GM10266 (cell line): ENCODE data around the gene FKBP7.

Experiments
- DNase-seq: peaks from one replicate; pipeline ENCODE4 v3.0.0; 2012; ENCODE audit errors: extremely low spot score
- TF ChIP-seq, protein P1 (sequence below): IDR thresholded peaks from 2 replicates; pipeline ENCODE4 v1.5.1; 2012; ENCODE audit warnings: mild to moderate bottlenecking, low read depth; ENCODE audit not compliant: control insufficient read depth, insufficient read depth; ENCODE audit errors: missing control alignments

FKBP7 gene

DNA sequence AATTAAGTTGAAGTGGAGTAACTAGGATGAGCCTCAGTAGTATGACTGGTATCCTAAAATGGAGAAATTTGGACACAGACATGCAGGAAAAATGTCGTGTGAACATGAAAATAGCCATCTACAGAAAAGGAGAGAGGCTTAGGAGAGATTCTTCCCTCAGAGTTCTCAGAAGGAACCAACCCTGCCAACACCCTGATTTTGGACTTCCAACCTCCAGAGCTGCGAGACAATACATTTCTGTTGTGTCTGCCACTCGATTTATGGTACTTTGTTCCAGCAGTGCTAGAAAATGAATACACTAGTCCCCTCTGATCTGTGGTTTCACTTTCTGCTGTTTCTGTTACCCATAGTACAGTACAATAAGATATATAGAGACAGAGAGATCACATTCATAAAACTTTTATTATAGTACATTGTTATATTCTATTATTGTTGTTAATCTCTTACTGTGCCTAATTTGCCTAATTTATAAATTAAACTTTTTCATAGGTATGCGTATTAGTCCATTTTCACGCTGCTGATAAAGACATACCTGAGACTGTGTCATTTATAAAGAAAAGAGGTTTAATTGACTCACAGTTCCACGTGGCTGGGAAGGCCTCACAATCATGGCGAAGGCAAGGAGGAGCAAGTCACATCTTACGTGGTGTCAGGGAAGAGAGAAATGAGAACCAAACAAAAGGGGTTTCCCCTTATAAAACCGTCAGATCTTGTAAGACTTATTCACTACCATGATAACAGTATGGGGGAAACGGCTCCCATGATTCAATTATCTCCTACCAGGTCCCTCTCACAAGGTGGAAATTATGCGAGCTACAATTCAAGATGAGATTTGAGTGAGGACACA, 43.1 kb upstream of the FKBP7 start:
- TF ChIP-seq, protein P1, sequence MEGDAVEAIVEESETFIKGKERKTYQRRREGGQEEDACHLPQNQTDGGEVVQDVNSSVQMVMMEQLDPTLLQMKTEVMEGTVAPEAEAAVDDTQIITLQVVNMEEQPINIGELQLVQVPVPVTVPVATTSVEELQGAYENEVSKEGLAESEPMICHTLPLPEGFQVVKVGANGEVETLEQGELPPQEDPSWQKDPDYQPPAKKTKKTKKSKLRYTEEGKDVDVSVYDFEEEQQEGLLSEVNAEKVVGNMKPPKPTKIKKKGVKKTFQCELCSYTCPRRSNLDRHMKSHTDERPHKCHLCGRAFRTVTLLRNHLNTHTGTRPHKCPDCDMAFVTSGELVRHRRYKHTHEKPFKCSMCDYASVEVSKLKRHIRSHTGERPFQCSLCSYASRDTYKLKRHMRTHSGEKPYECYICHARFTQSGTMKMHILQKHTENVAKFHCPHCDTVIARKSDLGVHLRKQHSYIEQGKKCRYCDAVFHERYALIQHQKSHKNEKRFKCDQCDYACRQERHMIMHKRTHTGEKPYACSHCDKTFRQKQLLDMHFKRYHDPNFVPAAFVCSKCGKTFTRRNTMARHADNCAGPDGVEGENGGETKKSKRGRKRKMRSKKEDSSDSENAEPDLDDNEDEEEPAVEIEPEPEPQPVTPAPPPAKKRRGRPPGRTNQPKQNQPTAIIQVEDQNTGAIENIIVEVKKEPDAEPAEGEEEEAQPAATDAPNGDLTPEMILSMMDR, result no peak

DNA sequence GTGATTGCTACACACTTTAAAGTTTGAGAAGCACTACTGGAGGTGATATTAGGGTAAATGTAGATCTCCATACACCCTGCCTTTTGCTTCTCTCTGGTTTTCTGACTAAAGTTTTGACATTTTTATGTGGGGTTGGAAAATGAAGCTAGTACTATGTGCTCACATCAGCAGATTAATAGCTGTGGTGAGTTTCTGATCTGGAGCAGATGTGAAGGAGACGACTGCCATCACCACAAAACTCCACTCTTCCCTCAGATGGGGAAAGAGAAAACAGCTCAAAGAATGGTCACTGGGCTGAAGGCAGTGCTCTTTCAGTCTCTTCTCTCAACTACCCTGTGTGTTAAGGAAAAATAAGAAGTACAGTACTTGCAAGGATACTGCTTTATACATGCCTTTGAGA, 39.1 kb upstream of the FKBP7 start:
- TF ChIP-seq, protein P1, result no peak
- no peak for DNase-seq

More for the DNA sequence above, 43.1 kb upstream of the FKBP7 start:
- no peak for DNase-seq

DNA sequence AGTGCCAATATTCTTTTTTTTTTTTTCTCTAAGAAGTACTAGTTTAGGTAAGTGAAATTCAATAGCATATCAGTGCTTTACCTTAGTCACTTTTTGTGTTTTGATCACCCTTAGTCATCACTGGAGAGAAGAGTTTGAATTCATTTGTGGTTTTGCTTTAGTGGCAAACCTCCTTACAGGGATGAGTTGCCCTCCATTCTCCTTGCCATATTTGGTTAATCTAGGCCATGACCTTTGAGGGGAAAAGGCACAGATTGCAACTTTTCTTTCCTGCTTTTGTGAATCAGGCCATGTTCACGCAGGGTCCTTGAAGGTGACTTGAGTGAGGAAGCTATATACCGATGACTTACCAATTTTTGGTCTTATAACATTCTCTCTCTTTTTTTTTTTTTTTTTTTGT, 36.3 kb upstream of the FKBP7 start:
- no peak for DNase-seq
- TF ChIP-seq, protein P1, result no peak

DNA sequence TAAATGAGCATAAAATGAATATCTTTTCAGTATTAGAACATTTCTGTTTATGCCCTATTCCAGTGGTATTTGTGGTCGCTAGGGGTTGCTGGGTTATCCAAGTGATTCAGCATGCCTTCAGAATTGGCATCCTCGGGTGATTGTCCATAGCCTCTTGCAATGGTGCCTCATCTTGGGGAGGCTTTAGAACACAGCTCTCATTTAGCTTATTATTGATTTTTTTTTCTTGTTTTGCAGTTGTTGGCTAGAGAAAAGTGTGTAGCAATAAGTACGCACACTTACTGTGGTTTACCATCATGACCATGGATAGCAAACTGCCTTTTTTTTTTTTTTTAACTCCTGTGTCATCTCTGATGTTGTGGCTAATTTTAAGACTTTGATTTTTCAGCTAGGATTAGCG, 35.5 kb upstream of the FKBP7 start:
- DNase-seq, result no peak

DNA sequence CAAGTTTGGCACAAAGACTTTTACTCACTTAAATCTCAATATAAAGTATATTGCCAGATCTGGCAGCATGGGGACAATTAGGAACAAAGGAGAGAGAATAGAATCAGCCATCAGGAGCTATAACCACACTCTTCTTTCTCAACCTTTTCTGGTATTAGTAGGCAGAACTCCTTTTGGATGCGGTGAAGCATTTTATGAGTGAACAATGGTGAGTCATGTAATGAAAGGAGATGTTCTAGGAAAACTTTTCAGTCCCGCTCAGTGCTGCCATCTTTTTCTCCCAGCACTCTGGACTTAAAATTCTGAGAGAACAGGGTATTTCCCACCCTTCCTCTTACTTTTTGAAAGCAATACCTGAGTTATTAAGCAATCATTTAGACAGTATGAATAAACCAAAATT, 34.1 kb upstream of the FKBP7 start:
- TF ChIP-seq, protein P1, result no peak
- DNase-seq, result no peak

More for the DNA sequence above, 35.5 kb upstream of the FKBP7 start:
- TF ChIP-seq, protein P1, result no peak

DNA sequence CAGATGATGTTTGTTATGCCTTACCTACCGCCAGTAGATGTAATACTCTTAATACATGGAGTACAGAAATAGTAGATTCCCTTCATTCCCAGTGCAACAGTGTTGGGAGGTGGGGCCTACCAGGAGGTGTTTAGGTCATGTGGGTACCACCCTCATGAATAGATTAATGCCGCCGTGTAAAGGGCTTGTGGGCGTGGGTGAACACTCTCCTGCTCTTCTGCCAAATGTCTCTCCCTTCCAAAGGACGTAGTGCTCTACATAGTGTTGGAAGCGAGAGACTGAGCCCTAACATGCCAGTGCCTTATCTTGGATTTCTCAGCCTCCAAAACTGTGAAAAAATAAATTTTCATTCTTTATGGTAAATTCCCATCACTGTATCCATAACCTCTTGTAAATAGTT, 32.0 kb upstream of the FKBP7 start:
- TF ChIP-seq, protein P1, result no peak
- DNase-seq, result no peak

DNA sequence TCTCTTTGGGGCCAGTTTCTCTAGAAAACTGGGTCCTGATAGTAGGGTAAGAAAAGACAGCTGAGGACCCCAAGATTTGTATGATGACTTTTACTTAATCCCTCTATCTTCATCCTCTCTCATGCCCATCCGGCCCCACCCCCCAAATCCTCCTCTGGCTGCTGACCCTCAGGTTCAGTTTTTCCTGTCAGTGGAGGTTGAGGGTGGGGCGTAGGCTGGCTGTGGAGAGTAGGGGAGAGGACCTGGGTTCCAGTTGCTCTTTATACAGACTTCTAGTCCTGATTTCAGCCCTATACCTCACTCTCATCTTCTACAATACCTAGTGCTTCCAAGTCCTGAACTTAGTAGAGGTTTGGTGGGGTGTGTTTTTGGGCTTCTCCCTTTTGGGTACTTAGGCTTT, 30.2 kb upstream of the FKBP7 start:
- TF ChIP-seq, protein P1, result no peak
- DNase-seq, result no peak
